A549 (cell line): ENCODE data around the gene CLEC1B. TPM values are rescaled to one million over a fixed set of nuclear protein-coding genes. Genes with fewer than 3 reads are reported as not detected.
"Not testable (repeated sequence)": the region's sequence is repeated elsewhere in the genome, so short reads cannot be mapped to it uniquely, and the experiment has no call there.

Source experiments
- ATAC-seq, 2 experiments: fragments of 200-7000 bp in 1 of 2; fragments of >200 bp in 1 of 2; cut with Nextera tagmentation in 1 of 2; cut with Tn5 transposase in 1 of 2; 3 replicates each; pipeline versions ENCODE4 v1.8.0 to v1.9.1; 2018 to 2020; ENCODE audit warnings: mild to moderate bottlenecking in 1 of 2, moderate library complexity in 1 of 2
- CTCF ChIA-PET: fragments of 300-600 bp; sonication (Branson Sonifier 250); formaldehyde crosslinking; extraction: SDS; loops from one replicate; lab custom pipeline; 2021; ENCODE audit warnings: antibody characterized with exemption, inconsistent platforms; lab: Yijun Ruan, JAX
- POLR2A ChIA-PET: fragments of 350-600 bp; formaldehyde crosslinking; extraction: SDS; loops from one replicate; lab custom pipeline; 2021; ENCODE audit warnings: antibody characterized with exemption, inconsistent platforms; lab: Yijun Ruan, JAX
- DNase-seq, 2 experiments: peaks; one replicate each; pipeline versions ENCODE4 v3.0.0 to v3.0.0-alpha.2; 2011 to 2016; ENCODE audit warnings: low read depth in 1 of 2, low spot score in 1 of 2
- FAIRE-seq: peaks from 2 replicates; lab custom pipeline; 2011; peaks lifted over from hg19 to GRCh38; lab: Jason Lieb, UNC
- H3K27ac ChIP-seq, 2 experiments: fragments of >200 bp; sonication (Bioruptor Twin); formaldehyde crosslinking; 3 replicates each; pipeline ENCODE4 v1.5.1; 2016 to 2017
- H3K4me1 ChIP-seq: fragments of >200 bp; sonication (Bioruptor Twin); formaldehyde crosslinking; 3 replicates; pipeline ENCODE4 v1.6.1; 2016
- H3K4me2 ChIP-seq: fragments of >200 bp; sonication (Bioruptor Twin); formaldehyde crosslinking; 3 replicates; pipeline ENCODE4 v1.6.1; 2016
- H3K4me3 ChIP-seq: fragments of >200 bp; sonication (Bioruptor Twin); formaldehyde crosslinking; 3 replicates; pipeline ENCODE4 v1.5.1; 2016
- H3K9me3 ChIP-seq: fragments of >200 bp; sonication (Bioruptor Twin); formaldehyde crosslinking; 3 replicates; pipeline ENCODE4 v1.6.1; 2016
- BHLHE40 ChIP-seq: IDR thresholded peaks from 2 replicates; pipeline ENCODE4 v1.6.1; 2012; ENCODE audit warnings: low read depth, low read length, inconsistent platforms
- CEBPB ChIP-seq, 2 experiments: fragments of >200 bp in 1 of 2; sonication (Bioruptor Twin) in 1 of 2; formaldehyde crosslinking in 1 of 2; IDR thresholded peaks; 2 replicates each; pipeline ENCODE4 v1.6.1; 2012 to 2016
- CHD2 ChIP-seq: fragments of 150-350 bp; IDR thresholded peaks from 2 replicates; pipeline ENCODE4 v1.6.1; 2014; ENCODE audit warnings: low read length; ENCODE audit not compliant: partially characterized antibody
- E2F6 ChIP-seq: IDR thresholded peaks from 2 replicates; pipeline ENCODE4 v1.6.1; 2012; ENCODE audit warnings: low read depth, borderline replicate concordance
- EHF ChIP-seq: fragments of 250-450 bp; sonication (Bioruptor Pico); IDR thresholded peaks from 2 replicates; pipeline ENCODE4 v1.5.0; 2020; ENCODE audit warnings: mild to moderate bottlenecking
- EP300 ChIP-seq, 2 experiments: fragments of >200 bp; sonication (Bioruptor Twin); formaldehyde crosslinking; IDR thresholded peaks; 2 replicates in 1 of 2; 3 replicates in 1 of 2; pipeline ENCODE4 v1.6.1; 2016 to 2017
- FOSB ChIP-seq: fragments of 250-450 bp; sonication (Bioruptor Pico); IDR thresholded peaks from 2 replicates; pipeline ENCODE4 v1.5.0; 2020; ENCODE audit warnings: mild to moderate bottlenecking, moderate library complexity
- FOXS1 ChIP-seq: fragments of 250-450 bp; sonication (Bioruptor Pico); IDR thresholded peaks from 2 replicates; pipeline ENCODE4 v1.5.0; 2020; ENCODE audit warnings: mild to moderate bottlenecking, moderate library complexity
- HDAC2 ChIP-seq: fragments of 200-600 bp; sonication (generic); IDR thresholded peaks from 2 replicates; pipeline ENCODE4 v1.6.1; 2016
- HOXA7 ChIP-seq: fragments of 250-450 bp; sonication (Bioruptor Pico); IDR thresholded peaks from 2 replicates; pipeline ENCODE4 v1.5.0; 2020; ENCODE audit warnings: mild to moderate bottlenecking, moderate library complexity
- JUN ChIP-seq, 2 experiments: fragments of >200 bp; sonication (Bioruptor Twin); formaldehyde crosslinking; IDR thresholded peaks; 2 replicates in 1 of 2; 3 replicates in 1 of 2; pipeline ENCODE4 v1.6.1; 2016 to 2017
- KDM1A ChIP-seq: fragments of 200-600 bp; sonication (generic); IDR thresholded peaks from 2 replicates; pipeline ENCODE4 v1.6.1; 2016; ENCODE audit warnings: low read depth, mild to moderate bottlenecking
- MAFK ChIP-seq: fragments of 450-650 bp; IDR thresholded peaks from 2 replicates; pipeline ENCODE4 v1.6.1; 2014; ENCODE audit not compliant: partially characterized antibody
- PHF8 ChIP-seq: fragments of 200-600 bp; sonication (generic); IDR thresholded peaks from 2 replicates; pipeline ENCODE4 v1.6.1; 2016; ENCODE audit warnings: low read depth, mild to moderate bottlenecking, antibody characterized with exemption, moderate library complexity, borderline replicate concordance
- REST ChIP-seq: fragments of 200-600 bp; sonication (generic); IDR thresholded peaks from 2 replicates; pipeline ENCODE4 v1.6.1; 2016; ENCODE audit warnings: antibody characterized with exemption, mild to moderate bottlenecking, moderate library complexity
- SREBF2 ChIP-seq: fragments of 450-650 bp; IDR thresholded peaks from 2 replicates; pipeline ENCODE4 v1.6.1; 2014; ENCODE audit warnings: mild to moderate bottlenecking, moderate library complexity
- TFCP2L1 ChIP-seq: fragments of 250-450 bp; sonication (Bioruptor Pico); IDR thresholded peaks from 2 replicates; pipeline ENCODE4 v1.5.0; 2021; ENCODE audit warnings: mild to moderate bottlenecking
- TP53 ChIP-seq: fragments of 250-450 bp; sonication (Bioruptor Pico); IDR thresholded peaks from 2 replicates; pipeline ENCODE4 v1.5.0; 2021; ENCODE audit warnings: mild to moderate bottlenecking, moderate library complexity
- USF2 ChIP-seq: fragments of 450-650 bp; IDR thresholded peaks from 2 replicates; pipeline ENCODE4 v1.6.1; 2014; ENCODE audit warnings: antibody characterized with exemption
- ZC3H11A ChIP-seq: fragments of 450-650 bp; IDR thresholded peaks from 2 replicates; pipeline ENCODE4 v1.6.1; 2014; ENCODE audit warnings: antibody characterized with exemption, mild to moderate bottlenecking
- ZFP36 ChIP-seq: fragments of 450-650 bp; IDR thresholded peaks from 2 replicates; pipeline ENCODE4 v1.6.1; 2014; ENCODE audit warnings: borderline replicate concordance; ENCODE audit not compliant: partially characterized antibody
- WGBS: methylation state at CpG from one replicate; pipeline ENCODE4 v1.1.6; 2017; ENCODE audit errors: missing lambda C conversion rate; 5-methylcytosine and 5-hydroxymethylcytosine counted together
- polyA plus RNA-seq, 4 experiments: library from polyadenylated mRNA; depleted of rRNA in 3 of 4; stranded (reverse); fragments of >200 nt; fragmentation: RNase III in 1 of 4; extraction: RNeasy Plus Mini Kit Qiagen cat#74134 plus additional on column Dnase treatment in 1 of 4; gene quantifications; 2 replicates in 3 of 4; 3 replicates in 1 of 4; pipeline ENCODE4 v1.2.3, GENCODE V29; 2011 to 2017
- TF ChIP-seq, protein P1 (sequence below): fragments of 250-450 bp; sonication (Bioruptor Pico); IDR thresholded peaks from 2 replicates; pipeline ENCODE4 v1.5.0; 2020; ENCODE audit warnings: low read depth, mild to moderate bottlenecking, moderate library complexity

The CLEC1B gene
- polyA plus RNA-seq, 2 of the 4 experiments (the other 2 are of a cell fraction): not detected

DNA sequence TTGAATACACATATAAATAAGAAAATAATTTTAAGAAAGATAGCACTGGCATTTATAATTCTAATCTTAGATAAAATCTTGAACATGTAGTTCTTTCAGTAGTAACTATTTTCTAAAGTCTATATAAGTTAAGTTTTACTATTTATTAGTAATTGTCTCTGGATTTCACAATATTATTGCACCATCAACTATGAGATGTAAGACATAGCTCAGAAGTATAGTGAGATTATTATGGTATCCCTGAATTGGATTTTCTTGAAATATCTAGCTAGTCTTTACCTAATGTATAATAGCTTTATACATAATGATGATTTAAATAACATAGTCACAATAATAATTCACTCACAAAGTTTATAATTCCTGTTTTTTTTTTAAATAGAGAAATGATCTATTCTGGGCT, 21.0 kb downstream of the CLEC1B start:
- Histone ChIP-seq H3K27ac (no peak overlapping the region), H3K4me2 (no peak overlapping the region), H3K4me3 (no peak overlapping the region), H3K4me1 (no peaks in the 10 kb centered on the region), H3K9me3 (peaks cover 6% of the 10 kb centered on the region; the same call in 1 of the 3 replicates)
- ATAC-seq (no peak), FAIRE-seq (no peak), DNase-seq (no peak)
- no peak for TF ChIP-seq EP300 (IDR thresholded peaks at IDR 0.05)
- TF ChIP-seq BHLHE40: no peak
- TF ChIP-seq HOXA7 (CRISPR knock-in tag): no peak
- TF ChIP-seq TFCP2L1 (CRISPR knock-in tag): no peak
- TF ChIP-seq PHF8: no peak
- no peak for TF ChIP-seq CHD2
- TF ChIP-seq ZC3H11A: no peak
- no peak for TF ChIP-seq ZFP36
- no peak for TF ChIP-seq E2F6
- TF ChIP-seq HDAC2: no peak
- no peak for TF ChIP-seq CEBPB (IDR thresholded peaks at IDR 0.05)
- no peak for TF ChIP-seq KDM1A
- CTCF ChIA-PET: no interaction called here
- POLR2A ChIA-PET: no interaction called here

DNA sequence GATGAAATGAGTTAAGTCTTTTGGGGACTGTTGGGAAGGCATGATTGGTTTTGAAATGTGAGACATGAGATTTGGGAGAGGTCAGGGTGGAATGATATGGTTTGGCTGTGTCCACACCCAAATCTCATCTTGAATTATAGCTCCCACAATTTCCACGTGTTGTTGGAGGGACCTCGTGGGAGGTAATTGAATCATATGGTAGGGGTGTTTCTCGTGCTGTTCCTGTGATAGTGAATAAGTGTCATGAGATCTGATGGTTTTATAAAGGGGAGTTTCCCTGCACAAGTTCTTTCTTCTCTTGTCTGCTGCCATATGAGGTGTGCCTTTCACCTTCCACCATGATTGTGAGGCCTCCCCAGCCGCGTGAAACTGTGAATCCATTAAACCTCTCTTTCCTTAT, 22.3 kb downstream of the CLEC1B start:
- DNase-seq, H3K27ac ChIP-seq, POLR2A ChIA-PET, H3K9me3 ChIP-seq, H3K4me2 ChIP-seq, H3K4me3 ChIP-seq, ATAC-seq, CTCF ChIA-PET, H3K4me1 ChIP-seq, FAIRE-seq: not testable (repeated sequence)
- WGBS: under 1% methylated on average over 5 of the region's 5 CpGs

- Histone ChIP-seq H3K4me3 (no peak overlapping the region), H3K27ac (no peak overlapping the region), H3K4me1 (no peaks in the 10 kb centered on the region), H3K9me3 (peaks cover 6% of the 10 kb centered on the region; the same call in 1 of the 3 replicates), H3K4me2 (no peak overlapping the region)
- ChIA-PET POLR2A (no interaction called here), CTCF (no interaction called here)
- DNase-seq: no peak
- FAIRE-seq: no peak
- TF ChIP-seq FOSB (CRISPR knock-in tag): no peak
- TF ChIP-seq ZFP36: peak; percentile 21
- 1% methylated on average over 2 of the region's 2 CpGs for WGBS
- no peak for ATAC-seq
These were observed 23.3 kb downstream of the CLEC1B start for GRCh38 chr12:9975614-9976013.

DNA sequence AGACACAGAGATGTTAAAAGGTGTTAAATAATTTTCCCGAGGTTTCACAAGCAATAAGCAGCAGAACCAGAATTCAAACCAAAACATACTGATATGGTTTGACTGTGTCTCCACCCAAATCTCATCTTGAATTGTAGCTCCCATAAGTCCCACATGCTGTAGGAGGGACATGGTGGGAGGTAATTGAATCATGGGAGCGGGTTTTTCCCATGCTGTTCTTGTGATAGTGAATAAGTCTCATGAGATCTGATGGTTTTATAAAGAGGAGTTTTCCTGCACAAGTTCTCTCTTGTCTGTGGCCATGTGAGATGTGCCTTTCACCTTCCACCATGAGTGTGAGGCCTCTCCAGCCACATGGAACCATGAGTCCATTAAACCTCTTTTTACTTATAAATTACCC, 24.2 kb downstream of the CLEC1B start:
- ATAC-seq, H3K4me2 ChIP-seq, FAIRE-seq, CTCF ChIA-PET, POLR2A ChIA-PET, H3K4me1 ChIP-seq, H3K9me3 ChIP-seq, H3K4me3 ChIP-seq, H3K27ac ChIP-seq, DNase-seq: not testable (repeated sequence)
- whole genome bisulfite sequencing: 3% methylated on average over 2 of the region's 2 CpGs

DNA sequence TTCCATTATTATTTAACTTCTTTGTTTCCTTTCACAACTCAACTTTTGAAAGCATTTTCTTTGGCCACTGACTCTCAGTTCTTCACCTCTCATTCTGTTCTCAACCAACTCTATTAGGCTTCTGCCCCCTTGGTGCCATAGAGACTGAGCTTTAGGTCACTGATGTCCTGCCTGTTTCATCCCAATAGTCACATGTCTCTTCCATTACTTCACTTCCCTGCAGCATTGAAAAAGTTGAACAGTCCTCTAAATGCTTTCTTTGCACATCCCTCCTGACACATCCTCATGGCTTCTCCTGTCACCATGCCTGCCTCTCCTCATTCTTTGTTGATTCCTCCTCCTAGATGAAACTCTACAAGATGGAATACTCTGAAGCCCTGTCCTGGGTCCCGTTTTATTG, 25.0 kb downstream of the CLEC1B start:
- WGBS: 0% methylated on average over 1 of the region's 1 CpG
- CTCF ChIA-PET: no interaction called here
- no peaks in the 10 kb centered on the region for H3K4me1 ChIP-seq
- no peak for TF ChIP-seq TP53 (CRISPR knock-in tag)
- TF ChIP-seq PHF8: no peak
- TF ChIP-seq SREBF2: no peak
- no peak for TF ChIP-seq REST
- TF ChIP-seq FOSB (CRISPR knock-in tag): no peak
- TF ChIP-seq, protein P1, sequence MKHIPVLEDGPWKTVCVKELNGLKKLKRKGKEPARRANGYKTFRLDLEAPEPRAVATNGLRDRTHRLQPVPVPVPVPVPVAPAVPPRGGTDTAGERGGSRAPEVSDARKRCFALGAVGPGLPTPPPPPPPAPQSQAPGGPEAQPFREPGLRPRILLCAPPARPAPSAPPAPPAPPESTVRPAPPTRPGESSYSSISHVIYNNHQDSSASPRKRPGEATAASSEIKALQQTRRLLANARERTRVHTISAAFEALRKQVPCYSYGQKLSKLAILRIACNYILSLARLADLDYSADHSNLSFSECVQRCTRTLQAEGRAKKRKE (CRISPR knock-in tag): no peak
- no peak for TF ChIP-seq FOXS1 (CRISPR knock-in tag)
- no peak for TF ChIP-seq JUN (IDR thresholded peaks at IDR 0.05)
- TF ChIP-seq KDM1A: no peak
- no peak for TF ChIP-seq E2F6
- no peak for TF ChIP-seq MAFK
- no peak for TF ChIP-seq EHF (CRISPR knock-in tag)
- no peak for TF ChIP-seq USF2

More for the DNA sequence above, 25.0 kb downstream of the CLEC1B start:
- Histone ChIP-seq H3K4me3 (no peak overlapping the region), H3K27ac (no peak overlapping the region), H3K9me3 (peaks cover 6% of the 10 kb centered on the region; the same call in 1 of the 3 replicates), H3K4me2 (no peak overlapping the region)
- no peak for FAIRE-seq
- DNase-seq: no peak
- ATAC-seq: no peak
- POLR2A ChIA-PET: no interaction called here
